ENCODE results near the gene PNMA6F. TPM values are rescaled to one million over a fixed set of nuclear protein-coding genes. Genes with fewer than 3 reads are reported as not detected.
"Not testable (repeated sequence)": the region's sequence is repeated elsewhere in the genome, so short reads cannot be mapped to it uniquely, and the experiment has no call there.

The PNMA6F gene
- total RNA-seq, 4 donors from 2014 or later: not detected

GRCh38 chrX:153297376-153297775 is 24.2 kb downstream of the PNMA6F start:
- no peaks in the 10 kb centered on the region for H3K27me3 ChIP-seq
- DNase-seq (ENCODE audit: low spot score in 2 of 2): no peak
- WGBS: 26% methylated on average over 1 of the region's 1 CpG
- H3K4me3 ChIP-seq: no peak overlapping the region
- no peaks in the 10 kb centered on the region for H3K9me3 ChIP-seq
- TF ChIP-seq CTCF (IDR thresholded peaks at IDR 0.05) (no peak), POLR2AphosphoS5 (IDR thresholded peaks at IDR 0.05) (no peak), POLR2A (IDR thresholded peaks at IDR 0.05) (no peak), EP300 (IDR thresholded peaks at IDR 0.05) (no peak)
- no peaks in the 10 kb centered on the region for H3K4me1 ChIP-seq
- H3K27ac ChIP-seq: no peak overlapping the region
- H3K36me3 ChIP-seq: no peaks in the 10 kb centered on the region

GRCh38 chrX:153293485-153294071 is 28.0 kb downstream of the PNMA6F start:
- H3K27me3 ChIP-seq; H3K4me1 ChIP-seq; H3K27ac ChIP-seq; DNase-seq (ENCODE audit: low spot score in 2 of 2); H3K36me3 ChIP-seq; H3K9me3 ChIP-seq; H3K4me3 ChIP-seq: not testable (repeated sequence)
- 63% methylated on average over 4 of the region's 8 CpGs for WGBS

GRCh38 chrX:153288807-153289206 is 32.8 kb downstream of the PNMA6F start:
- not testable (repeated sequence) for H3K9me3 ChIP-seq; H3K36me3 ChIP-seq; DNase-seq (ENCODE audit: low spot score in 2 of 2); H3K4me3 ChIP-seq; H3K27me3 ChIP-seq; H3K27ac ChIP-seq; H3K4me1 ChIP-seq
- WGBS: no CpG with 5 or more reads among the region's 2 CpGs

GRCh38 chrX:153285678-153286077 is 35.9 kb downstream of the PNMA6F start:
- DNase-seq (ENCODE audit: low spot score in 2 of 2); H3K36me3 ChIP-seq; H3K27me3 ChIP-seq; H3K4me3 ChIP-seq; H3K9me3 ChIP-seq; H3K27ac ChIP-seq; H3K4me1 ChIP-seq: not testable (repeated sequence)
- no CpG with 5 or more reads among the region's 8 CpGs for WGBS

GRCh38 chrX:153283982-153284381 is 37.6 kb downstream of the PNMA6F start:
- not testable (repeated sequence) for H3K9me3 ChIP-seq; H3K27ac ChIP-seq; DNase-seq (ENCODE audit: low spot score in 2 of 2); H3K4me1 ChIP-seq; H3K4me3 ChIP-seq; H3K27me3 ChIP-seq; H3K36me3 ChIP-seq
- no CpG with 5 or more reads among the region's 8 CpGs for WGBS

GRCh38 chrX:153281784-153282183 is 39.8 kb downstream of the PNMA6F start:
- H3K9me3 ChIP-seq; H3K4me1 ChIP-seq; H3K36me3 ChIP-seq; H3K27me3 ChIP-seq; H3K27ac ChIP-seq; H3K4me3 ChIP-seq; DNase-seq (ENCODE audit: low spot score in 2 of 2): not testable (repeated sequence)
- no CpG with 5 or more reads among the region's 3 CpGs for WGBS

- H3K4me1 ChIP-seq; H3K27ac ChIP-seq; H3K9me3 ChIP-seq; DNase-seq (ENCODE audit: low spot score in 2 of 2); H3K27me3 ChIP-seq; H3K36me3 ChIP-seq; H3K4me3 ChIP-seq: not testable (repeated sequence)
- no CpG with 5 or more reads among the region's 8 CpGs for WGBS
Observed at GRCh38 chrX:153279304-153279703, 42.3 kb downstream of the PNMA6F start.

GRCh38 chrX:153276049-153276448 is 45.5 kb downstream of the PNMA6F start:
- WGBS: no CpG with 5 or more reads among the region's 14 CpGs
- not testable (repeated sequence) for H3K27me3 ChIP-seq; DNase-seq (ENCODE audit: low spot score in 2 of 2); H3K4me3 ChIP-seq; H3K36me3 ChIP-seq; H3K27ac ChIP-seq; H3K9me3 ChIP-seq; H3K4me1 ChIP-seq

GRCh38 chrX:153275418-153275817 is 46.1 kb downstream of the PNMA6F start:
- H3K27me3 ChIP-seq; H3K36me3 ChIP-seq; H3K4me3 ChIP-seq; DNase-seq (ENCODE audit: low spot score in 2 of 2); H3K9me3 ChIP-seq; H3K27ac ChIP-seq; H3K4me1 ChIP-seq: not testable (repeated sequence)
- no CpG with 5 or more reads among the region's 16 CpGs for whole genome bisulfite sequencing

GRCh38 chrX:153272584-153272983 is 49.0 kb downstream of the PNMA6F start:
- not testable (repeated sequence) for H3K36me3 ChIP-seq; H3K27me3 ChIP-seq; H3K9me3 ChIP-seq; H3K27ac ChIP-seq; DNase-seq (ENCODE audit: low spot score in 2 of 2); H3K4me3 ChIP-seq; H3K4me1 ChIP-seq
- WGBS: no CpG with 5 or more reads among the region's 21 CpGs

- not testable (repeated sequence) for H3K27ac ChIP-seq; H3K9me3 ChIP-seq; H3K4me1 ChIP-seq; H3K36me3 ChIP-seq; H3K4me3 ChIP-seq; H3K27me3 ChIP-seq; DNase-seq (ENCODE audit: low spot score in 2 of 2)
- whole genome bisulfite sequencing: no CpG with 5 or more reads among the region's 19 CpGs
Observed at GRCh38 chrX:153272070-153272469, 49.5 kb downstream of the PNMA6F start.

Measured in suprapubic skin (tissue), 4 donors.